Mononuclear cell (primary cell): ENCODE data around the gene PACC1. TPM values are rescaled to one million over a fixed set of nuclear protein-coding genes. Genes with fewer than 3 reads are reported as not detected.
"Not testable (repeated sequence)": the region's sequence is repeated elsewhere in the genome, so short reads cannot be mapped to it uniquely, and the experiment has no call there.

ENCODE experiments used
- H3K27me3 ChIP-seq: 2 replicates; pipeline ENCODE4 v1.6.0; 2011; ENCODE audit warnings: low read length, control low read depth; ENCODE audit not compliant: insufficient read depth
- H3K4me1 ChIP-seq: 2 replicates; pipeline ENCODE4 v1.5.1; 2011; ENCODE audit warnings: mild to moderate bottlenecking, low read length, control low read depth; ENCODE audit not compliant: insufficient read depth
- H3K4me3 ChIP-seq: 2 replicates; pipeline ENCODE4 v1.5.1; 2011; ENCODE audit warnings: mild to moderate bottlenecking, low read length, moderate library complexity
- H3K9me3 ChIP-seq: 2 replicates; pipeline ENCODE4 v1.5.1; 2011; ENCODE audit warnings: low read depth, mild to moderate bottlenecking, control low read depth, low read length
- total RNA-seq: library from RNA; depleted of rRNA; stranded (reverse); fragments of >200 nt; gene quantifications from one replicate; pipeline ENCODE4 v1.2.3, GENCODE V29; 2012

The PACC1 gene
- total RNA-seq, 1 donor, result 6.4 TPM

DNA sequence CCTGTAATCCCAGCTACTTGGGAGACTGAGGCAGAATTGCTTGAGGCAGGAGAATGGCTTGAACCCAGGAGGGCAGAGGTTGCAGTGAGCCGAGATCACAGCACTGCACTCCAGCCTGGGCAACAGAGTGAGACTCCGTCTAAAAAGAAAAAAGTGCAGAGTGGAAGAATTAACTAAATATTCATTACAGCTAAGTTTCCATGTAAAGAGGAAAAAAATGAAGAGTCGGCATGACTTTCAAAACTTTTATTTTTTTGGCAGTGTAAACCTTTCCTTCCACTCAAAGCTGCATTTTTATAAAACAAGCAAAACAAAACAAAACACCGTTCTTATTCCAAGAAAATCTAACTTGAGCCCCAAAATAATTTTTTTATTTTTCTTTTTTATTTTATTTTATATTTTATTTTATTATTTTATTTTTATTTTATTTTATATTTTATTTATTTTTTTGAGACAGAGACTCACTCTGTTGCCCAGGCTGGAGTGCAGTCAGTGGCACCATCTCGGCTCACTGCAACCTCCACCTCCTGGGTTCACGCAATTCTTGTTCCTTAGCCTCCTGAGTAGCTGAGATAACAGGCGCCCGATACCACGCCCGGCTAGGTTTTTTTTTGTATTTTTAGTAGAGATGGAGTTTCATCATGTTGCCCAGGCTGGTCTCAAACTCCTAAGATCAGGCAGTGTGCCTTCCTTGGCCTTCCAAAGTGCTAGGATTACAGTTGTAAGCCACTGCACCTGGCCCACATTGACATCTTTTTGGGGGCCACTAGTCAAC, 62.9 kb downstream of the PACC1 start:
- H3K9me3 ChIP-seq, result no peaks in the 10 kb centered on the region
- no peaks in the 10 kb centered on the region for H3K27me3 ChIP-seq
- H3K4me3 ChIP-seq, result no peak overlapping the region
- no peaks in the 10 kb centered on the region for H3K4me1 ChIP-seq

GRCh38 chr1:212346601-212347000, 68.1 kb downstream of the PACC1 start:
- Histone ChIP-seq H3K9me3 (no peaks in the 10 kb centered on the region), H3K4me1 (no peaks in the 10 kb centered on the region), H3K27me3 (no peaks in the 10 kb centered on the region), H3K4me3 (no peak overlapping the region)

DNA sequence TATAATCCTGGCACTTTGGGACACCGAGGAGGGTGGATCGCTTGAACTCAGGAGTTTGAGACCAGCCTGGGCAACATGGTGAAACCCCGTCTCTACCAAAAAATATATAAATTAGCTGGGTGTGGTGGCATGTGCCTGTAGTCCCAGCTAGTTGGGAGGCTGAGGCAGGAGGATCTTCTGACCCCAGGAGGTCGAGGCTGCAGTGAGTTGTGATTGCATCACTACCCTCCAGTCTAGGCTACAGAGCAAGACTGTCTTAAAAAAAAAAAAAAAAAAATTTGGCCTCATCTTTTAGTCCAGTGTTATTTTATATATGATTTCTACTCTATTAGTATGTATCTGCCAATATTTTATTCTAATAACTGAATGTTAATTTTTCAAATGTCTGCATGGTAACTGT, 69.8 kb downstream of the PACC1 start:
- Histone ChIP-seq H3K27me3 (no peaks in the 10 kb centered on the region), H3K4me3 (no peak overlapping the region), H3K9me3 (no peaks in the 10 kb centered on the region), H3K4me1 (no peaks in the 10 kb centered on the region)

GRCh38 chr1:212341090-212341489, 73.6 kb downstream of the PACC1 start:
- H3K27me3 ChIP-seq, result no peaks in the 10 kb centered on the region
- H3K9me3 ChIP-seq, result no peaks in the 10 kb centered on the region

DNA sequence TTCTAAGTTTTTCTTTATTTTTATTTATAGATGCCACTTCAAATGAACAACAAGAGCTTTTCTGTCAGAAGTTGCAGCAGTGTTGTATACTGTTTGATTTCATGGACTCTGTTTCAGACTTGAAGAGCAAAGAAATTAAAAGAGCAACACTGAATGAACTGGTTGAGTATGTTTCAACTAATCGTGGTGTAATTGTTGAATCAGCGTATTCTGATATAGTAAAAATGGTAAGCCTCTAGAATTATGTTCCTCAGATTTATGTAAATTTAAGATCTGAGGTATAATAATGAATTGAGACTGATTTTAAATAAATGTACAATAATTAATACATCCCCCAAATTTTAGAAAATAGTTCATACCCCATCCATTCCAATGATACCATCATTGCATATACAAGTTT, 85.6 kb downstream of the PACC1 start:
- H3K27me3 ChIP-seq, result no peaks in the 10 kb centered on the region
- no peak overlapping the region for H3K4me3 ChIP-seq
- no peaks in the 10 kb centered on the region for H3K4me1 ChIP-seq
- H3K9me3 ChIP-seq, result no peaks in the 10 kb centered on the region

More at GRCh38 chr1:212341090-212341489, 73.6 kb downstream of the PACC1 start:
- no peaks in the 10 kb centered on the region for H3K4me1 ChIP-seq
- H3K4me3 ChIP-seq, result no peak overlapping the region

DNA sequence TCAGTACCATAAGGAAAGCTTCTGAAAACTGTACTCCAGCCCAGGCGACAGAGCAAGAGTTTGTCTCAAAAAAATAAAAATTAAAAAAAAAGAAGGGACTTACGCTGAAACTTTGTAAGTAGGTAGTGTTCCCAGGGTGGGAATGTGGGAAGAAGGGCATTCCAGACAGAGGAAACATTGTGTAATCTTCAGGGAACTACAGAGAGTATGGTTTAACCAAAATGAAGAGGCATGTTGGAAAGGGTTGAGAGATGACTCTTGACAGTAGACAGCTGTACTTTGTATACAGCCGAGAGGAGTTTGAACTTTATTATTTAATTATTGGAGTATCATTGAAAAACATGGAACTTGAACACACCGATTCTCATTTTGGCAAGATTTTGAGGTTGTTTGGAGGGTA, 86.4 kb downstream of the PACC1 start:
- Histone ChIP-seq H3K9me3 (no peaks in the 10 kb centered on the region), H3K27me3 (no peaks in the 10 kb centered on the region), H3K4me3 (no peak overlapping the region), H3K4me1 (no peaks in the 10 kb centered on the region)

DNA sequence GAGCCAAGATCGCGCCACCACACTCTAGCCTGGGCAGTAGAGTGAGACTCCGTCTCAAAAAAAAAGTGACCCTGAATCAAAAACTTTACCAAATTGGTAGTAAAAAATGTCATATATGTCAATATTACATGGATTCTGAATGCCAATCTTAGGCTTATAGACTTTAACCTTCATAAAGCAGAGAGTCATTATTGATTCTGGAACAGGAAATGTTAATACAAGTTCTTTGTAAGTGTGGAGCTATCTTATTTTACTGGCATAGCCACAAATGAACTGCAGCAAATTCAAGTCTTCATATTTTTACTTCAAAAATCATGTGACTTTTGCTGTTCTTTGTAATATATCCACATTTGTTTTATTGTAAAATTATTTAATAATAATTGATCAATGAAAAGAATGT, 88.1 kb downstream of the PACC1 start:
- H3K27me3 ChIP-seq, result no peaks in the 10 kb centered on the region
- H3K4me3 ChIP-seq, result no peak overlapping the region
- H3K9me3 ChIP-seq, result no peaks in the 10 kb centered on the region
- H3K4me1 ChIP-seq, result no peaks in the 10 kb centered on the region

DNA sequence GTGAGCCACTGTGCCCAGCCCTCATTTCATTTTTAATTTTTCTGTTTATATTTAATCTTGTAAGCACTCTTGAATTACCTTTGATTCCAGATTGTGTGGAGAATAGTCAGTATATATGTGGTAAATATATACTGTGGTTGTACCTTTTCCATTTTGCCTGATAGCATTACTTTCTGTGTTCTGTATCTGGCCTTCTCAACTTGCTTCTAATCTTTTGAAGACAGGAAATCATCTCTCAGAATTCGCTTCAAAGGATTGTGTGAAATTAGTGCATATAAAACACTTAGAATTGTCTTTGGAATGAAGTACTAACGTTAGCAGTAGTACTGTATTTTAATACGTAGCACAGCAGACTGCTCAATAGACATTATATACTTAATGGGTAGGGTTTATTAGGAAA, 91.6 kb downstream of the PACC1 start:
- H3K9me3 ChIP-seq, result no peaks in the 10 kb centered on the region
- H3K27me3 ChIP-seq, result no peaks in the 10 kb centered on the region
- no peak overlapping the region for H3K4me3 ChIP-seq
- H3K4me1 ChIP-seq, result no peaks in the 10 kb centered on the region

GRCh38 chr1:212321031-212321430, 93.7 kb downstream of the PACC1 start:
- H3K9me3 ChIP-seq, H3K4me1 ChIP-seq, H3K4me3 ChIP-seq, H3K27me3 ChIP-seq: not testable (repeated sequence)

DNA sequence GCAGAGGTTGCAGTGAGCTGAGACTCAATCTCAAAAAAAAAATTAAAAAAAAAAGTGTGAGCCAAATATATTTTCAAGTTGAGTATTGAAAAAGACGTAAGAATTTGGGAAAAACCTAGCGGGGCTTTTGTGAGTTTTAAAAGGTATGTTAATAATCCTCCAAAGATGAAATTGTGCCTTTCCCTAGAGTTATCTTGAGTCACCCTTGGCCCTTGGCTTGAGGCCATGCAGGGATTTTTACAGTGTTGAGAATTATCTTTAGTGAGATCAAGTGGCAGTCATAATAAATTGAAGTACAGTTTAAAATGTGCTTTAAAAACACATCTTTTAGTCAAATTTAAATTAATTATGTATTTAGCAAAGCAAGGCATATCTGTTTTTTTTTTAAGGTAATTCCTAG, 96.8 kb downstream of the PACC1 start:
- Histone ChIP-seq H3K4me3 (no peak overlapping the region), H3K4me1 (peaks cover 12% of the 10 kb centered on the region), H3K9me3 (no peaks in the 10 kb centered on the region), H3K27me3 (no peaks in the 10 kb centered on the region)

DNA sequence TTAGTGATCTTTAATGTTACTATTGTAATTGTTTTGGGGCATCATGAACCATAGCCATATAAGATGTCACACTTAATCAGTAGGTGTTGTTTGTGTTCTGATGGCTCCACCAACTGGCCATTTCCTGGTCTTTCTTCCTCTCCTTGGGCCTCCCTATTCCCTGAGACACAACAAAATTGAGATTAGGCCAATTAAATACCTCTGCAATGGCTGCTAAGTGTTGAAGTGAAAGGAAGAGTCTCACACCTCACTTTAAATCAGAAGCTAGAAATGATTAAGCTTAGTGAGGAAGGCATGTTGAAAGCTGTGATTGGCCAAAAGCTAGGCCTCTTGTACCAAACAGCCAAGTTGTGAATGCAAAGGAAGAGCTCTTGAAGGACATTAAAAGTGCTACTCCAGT, 98.8 kb downstream of the PACC1 start:
- Histone ChIP-seq H3K4me3 (no peak overlapping the region), H3K27me3 (no peaks in the 10 kb centered on the region), H3K9me3 (no peaks in the 10 kb centered on the region), H3K4me1 (peaks cover 13% of the 10 kb centered on the region)

DNA sequence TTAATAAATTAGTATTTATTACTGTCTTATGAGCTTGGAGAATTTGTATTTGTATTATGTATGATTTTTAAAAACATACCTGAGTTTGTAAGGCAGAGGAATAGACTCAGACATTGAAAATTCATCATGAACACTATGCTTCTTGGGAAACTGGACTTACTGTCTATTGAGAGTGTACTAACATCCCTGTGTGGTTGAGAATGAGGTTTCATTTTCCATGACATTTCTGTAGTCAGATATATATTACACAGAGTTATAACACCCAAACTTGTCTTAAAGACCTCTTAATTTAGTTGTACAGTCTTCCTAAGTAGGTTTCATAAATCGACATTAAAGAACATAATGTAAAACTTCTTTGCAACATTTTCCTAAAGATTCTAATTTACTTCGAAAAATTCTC, 99.5 kb downstream of the PACC1 start:
- Histone ChIP-seq H3K27me3 (no peaks in the 10 kb centered on the region), H3K4me1 (peaks cover 20% of the 10 kb centered on the region), H3K9me3 (no peaks in the 10 kb centered on the region), H3K4me3 (no peak overlapping the region)

Other genes starting within 250 kb of the PACC1 start
- 56.6 TPM for gene PPP2R5A, start 129.5 kb downstream of the PACC1 start, total RNA-seq
- 12.9 TPM for gene NENF, start 18.0 kb upstream of the PACC1 start, total RNA-seq
- gene ATF3, start 193.9 kb upstream of the PACC1 start, total RNA-seq, result 53.6 TPM